Keratinocyte (primary cell): ENCODE measurements around the gene ASCC3.

Experiments used
- EZH2 ChIP-seq: IDR thresholded peaks from one replicate; pipeline ENCODE4 v1.6.1; 2012; ENCODE audit warnings: inconsistent platforms, mild to moderate bottlenecking, low read length, moderate library complexity
- TF ChIP-seq, protein P1 (sequence below), 3 experiments: IDR thresholded peaks in 1 of 3; conservative IDR thresholded peaks in 1 of 3; optimal IDR thresholded peaks in 1 of 3; 2 replicates in 2 of 3; 3 replicates in 1 of 3; pipeline versions ENCODE3 to v1.5.1; 2011; ENCODE audit warnings: low read length in 3 of 3, mild to moderate bottlenecking in 3 of 3, moderate library complexity in 2 of 3, control low read depth in 1 of 3, inconsistent platforms in 1 of 3; ENCODE audit not compliant: insufficient read depth in 2 of 3; ENCODE audit errors: extremely low read depth in 1 of 3

DNA sequence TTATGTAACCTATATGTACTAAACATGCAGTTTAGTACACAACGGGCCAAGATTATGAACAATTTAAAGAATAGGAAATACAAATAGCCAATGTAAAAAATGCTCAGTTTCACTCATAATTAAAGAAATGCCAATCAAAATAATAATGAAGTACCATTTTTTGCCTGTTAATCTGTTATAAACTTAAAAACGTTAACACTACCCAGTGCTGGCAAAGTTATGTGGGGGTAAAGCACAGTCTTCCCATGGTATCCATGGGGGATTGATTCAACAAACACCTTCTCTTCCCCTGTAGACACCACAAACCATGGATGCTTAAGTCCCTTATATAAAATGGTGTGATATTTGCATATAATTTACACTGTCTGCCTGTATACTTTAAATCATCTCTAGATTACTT is 211.1 kb downstream of the ASCC3 start:
- TF ChIP-seq, protein P1, sequence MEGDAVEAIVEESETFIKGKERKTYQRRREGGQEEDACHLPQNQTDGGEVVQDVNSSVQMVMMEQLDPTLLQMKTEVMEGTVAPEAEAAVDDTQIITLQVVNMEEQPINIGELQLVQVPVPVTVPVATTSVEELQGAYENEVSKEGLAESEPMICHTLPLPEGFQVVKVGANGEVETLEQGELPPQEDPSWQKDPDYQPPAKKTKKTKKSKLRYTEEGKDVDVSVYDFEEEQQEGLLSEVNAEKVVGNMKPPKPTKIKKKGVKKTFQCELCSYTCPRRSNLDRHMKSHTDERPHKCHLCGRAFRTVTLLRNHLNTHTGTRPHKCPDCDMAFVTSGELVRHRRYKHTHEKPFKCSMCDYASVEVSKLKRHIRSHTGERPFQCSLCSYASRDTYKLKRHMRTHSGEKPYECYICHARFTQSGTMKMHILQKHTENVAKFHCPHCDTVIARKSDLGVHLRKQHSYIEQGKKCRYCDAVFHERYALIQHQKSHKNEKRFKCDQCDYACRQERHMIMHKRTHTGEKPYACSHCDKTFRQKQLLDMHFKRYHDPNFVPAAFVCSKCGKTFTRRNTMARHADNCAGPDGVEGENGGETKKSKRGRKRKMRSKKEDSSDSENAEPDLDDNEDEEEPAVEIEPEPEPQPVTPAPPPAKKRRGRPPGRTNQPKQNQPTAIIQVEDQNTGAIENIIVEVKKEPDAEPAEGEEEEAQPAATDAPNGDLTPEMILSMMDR (optimal IDR thresholded peaks at IDR 0.05 in 1 of 3, IDR thresholded peaks at IDR 0.05 in 1 of 3, conservative IDR thresholded peaks at IDR 0.05 in 1 of 3; ENCODE audit: extremely low read depth in 1 of 3, insufficient read depth in 2 of 3, low read length in 3 of 3): no peak
- TF ChIP-seq EZH2: no peak
